ENCODE measurements around the gene GPRC6A.
A peak's percentile ranks its signal among the peaks of the same experiment; 100 is the strongest.

GPRC6A gene

GRCh38 chr6:116773886-116774285 is 55.0 kb downstream of the GPRC6A start:
- DNase-seq: no peak

- no peak for DNase-seq
Measured at GRCh38 chr6:116772450-116772849, 56.4 kb downstream of the GPRC6A start.

GRCh38 chr6:116767715-116768114 is 61.2 kb downstream of the GPRC6A start:
- DNase-seq: no peak

- DNase-seq: no peak
Measured at GRCh38 chr6:116766506-116767176, 62.2 kb downstream of the GPRC6A start.

- DNase-seq: peak; percentile 24
Measured at GRCh38 chr6:116764961-116765841, 63.7 kb downstream of the GPRC6A start, which contains the start of gene FAM162B. Gene FAM162B, minus strand, starts transcription at chr6:116765719. Its CDS starts 143 bp downstream, at chr6:116765576.

- DNase-seq: no peak
Measured at GRCh38 chr6:116764629-116764960, 64.3 kb downstream of the GPRC6A start.

GRCh38 chr6:116763906-116764628 is 64.8 kb downstream of the GPRC6A start:
- no peak for DNase-seq

- DNase-seq: no peak
Measured at GRCh38 chr6:116763048-116763447, 65.8 kb downstream of the GPRC6A start.

GRCh38 chr6:116762235-116762634 is 66.6 kb downstream of the GPRC6A start:
- DNase-seq: no peak

- no peak for DNase-seq
Measured at GRCh38 chr6:116761779-116762178, 67.1 kb downstream of the GPRC6A start.

GRCh38 chr6:116745176-116745575 is 83.7 kb downstream of the GPRC6A start:
- DNase-seq: no peak
